Neural cell (in vitro differentiated cells): ENCODE results near the gene PHF24. TPM values are rescaled to one million over a fixed set of nuclear protein-coding genes. Genes with fewer than 3 reads are reported as not detected.

Source experiments
- H2AFZ ChIP-seq: fragments of 200-600, 300-800 bp; sonication (generic), shearing (Covaris generic); 2 replicates; pipeline ENCODE4 v1.6.0; 2014; ENCODE audit warnings: low read depth, mild to moderate bottlenecking, antibody characterized with exemption, low read length, moderate library complexity
- H3F3A ChIP-seq: fragments of 200-600 bp; shearing (Covaris generic); 2 replicates; pipeline ENCODE4 v1.6.1; 2016; ENCODE audit warnings: mild to moderate bottlenecking, moderate library complexity, mixed read lengths, antibody characterized with exemption, low read length; ENCODE audit not compliant: insufficient read depth, poor library complexity, severe bottlenecking
- H3K27ac ChIP-seq: fragments of 200-600, 300-800 bp; sonication (generic), shearing (Covaris generic); 2 replicates; pipeline ENCODE4 v1.5.1; 2014; ENCODE audit warnings: mild to moderate bottlenecking, low read length, moderate library complexity
- H3K27me3 ChIP-seq: fragments of 300-800, 200-600 bp; sonication (generic), shearing (Covaris generic); 2 replicates; pipeline ENCODE4 v1.6.0; 2014; ENCODE audit warnings: mild to moderate bottlenecking, low read depth, low read length, moderate library complexity; ENCODE audit not compliant: insufficient read depth
- H3K36me3 ChIP-seq: fragments of 300-800, 200-600 bp; sonication (generic), shearing (Covaris generic); 2 replicates; pipeline ENCODE4 v1.5.1; 2014; ENCODE audit warnings: mild to moderate bottlenecking, antibody characterized with exemption, low read length, moderate library complexity; ENCODE audit not compliant: insufficient read depth
- H3K4me2 ChIP-seq: fragments of 300-800, 200-600 bp; sonication (generic), shearing (Covaris generic); 2 replicates; pipeline ENCODE4 v1.6.0; 2014; ENCODE audit warnings: mild to moderate bottlenecking, low read length
- H3K4me3 ChIP-seq: fragments of 300-800, 200-600 bp; sonication (generic), shearing (Covaris generic); 2 replicates; pipeline ENCODE4 v1.5.1; 2014; ENCODE audit warnings: mild to moderate bottlenecking, low read length, moderate library complexity
- H3K79me2 ChIP-seq: fragments of 200-600 bp; shearing (Covaris generic); replicated peaks from 2 replicates; pipeline ENCODE4 v1.6.0; 2014; ENCODE audit warnings: mild to moderate bottlenecking, low read length, moderate library complexity; ENCODE audit not compliant: insufficient read depth
- H3K9ac ChIP-seq: fragments of 300-800, 200-600 bp; sonication (generic), shearing (Covaris generic); 2 replicates; pipeline ENCODE4 v1.6.1; 2016; ENCODE audit warnings: mild to moderate bottlenecking, low read length, mixed read lengths
- H3K9me2 ChIP-seq: fragments of 200-600 bp; shearing (Covaris generic); 2 replicates; pipeline ENCODE4 v1.6.1; 2016; ENCODE audit warnings: mild to moderate bottlenecking, low read length, mixed read lengths; ENCODE audit not compliant: insufficient read depth
- H3K9me3 ChIP-seq: fragments of 200-600, 300-800 bp; sonication (generic), shearing (Covaris generic); 2 replicates; pipeline ENCODE4 v1.6.1; 2016; ENCODE audit warnings: mild to moderate bottlenecking, mixed run types, low read length, moderate library complexity, mixed read lengths
- H4K20me1 ChIP-seq: fragments of 200-600 bp; shearing (Covaris generic); 2 replicates; pipeline ENCODE4 v1.6.1; 2016; ENCODE audit warnings: mild to moderate bottlenecking, mixed run types; ENCODE audit not compliant: insufficient read depth
- EP300 ChIP-seq: fragments of 450-650 bp; conservative IDR thresholded peaks from 2 replicates; pipeline ENCODE4 v1.6.1; 2014; ENCODE audit warnings: antibody characterized with exemption, mild to moderate bottlenecking, moderate library complexity; ENCODE audit not compliant: poor library complexity, severe bottlenecking
- EZH2 ChIP-seq: fragments of 200-600, 300-800 bp; shearing (Covaris generic), sonication (generic); IDR thresholded peaks from 2 replicates; pipeline ENCODE4 v1.6.1; 2014; ENCODE audit warnings: antibody characterized with exemption, low read length, borderline replicate concordance, mild to moderate bottlenecking; ENCODE audit not compliant: insufficient read depth, poor library complexity, severe bottlenecking
- MXI1 ChIP-seq: fragments of 450-650 bp; conservative IDR thresholded peaks from 2 replicates; pipeline ENCODE4 v1.6.1; 2014; ENCODE audit warnings: antibody characterized with exemption, mild to moderate bottlenecking; ENCODE audit not compliant: poor library complexity, severe bottlenecking
- POLR2AphosphoS5 ChIP-seq: IDR thresholded peaks from 2 replicates; pipeline ENCODE4 v1.6.1; 2012
- RAD21 ChIP-seq: fragments of 450-650 bp; conservative IDR thresholded peaks from 2 replicates; pipeline ENCODE4 v1.6.1; 2014; ENCODE audit warnings: antibody characterized with exemption, mild to moderate bottlenecking, moderate library complexity
- REST ChIP-seq: IDR thresholded peaks from 2 replicates; pipeline ENCODE4 v1.6.1; 2012; ENCODE audit warnings: borderline replicate concordance
- SMC3 ChIP-seq: fragments of 450-650 bp; conservative IDR thresholded peaks from 2 replicates; pipeline ENCODE4 v1.6.1; 2014; ENCODE audit warnings: antibody characterized with exemption, mild to moderate bottlenecking, moderate library complexity; ENCODE audit not compliant: poor library complexity
- TAF1 ChIP-seq: IDR thresholded peaks from 2 replicates; pipeline ENCODE4 v1.6.1; 2012; ENCODE audit warnings: low read depth
- polyA plus RNA-seq: library from polyadenylated mRNA; depleted of rRNA; stranded (reverse); fragments of >200 nt; gene quantifications from 2 replicates; pipeline ENCODE4 v1.2.3, GENCODE V29; 2014

The PHF24 gene
- polyA plus RNA-seq, 1 donor from 2014 or later: 2.4 TPM

- no peaks in the 10 kb centered on the region for H3K9me3 ChIP-seq
- no peaks in the 10 kb centered on the region for H4K20me1 ChIP-seq
- peak overlapping the region; percentile 100 for H3K9ac ChIP-seq
- no peaks in the 10 kb centered on the region for H3F3A ChIP-seq
- no peaks in the 10 kb centered on the region for H3K9me2 ChIP-seq
- H3K27me3 ChIP-seq: no peaks in the 10 kb centered on the region
- peak overlapping the region; percentile 31 for H2AFZ ChIP-seq
- H3K4me2 ChIP-seq: peak overlapping the region; percentile 100
- H3K4me3 ChIP-seq: peak overlapping the region; percentile 93
- H3K36me3 ChIP-seq: peaks cover 2% of the 10 kb centered on the region
- peak overlapping the region; percentile 99 for H3K27ac ChIP-seq
- peaks cover 44% of the 10 kb centered on the region for H3K79me2 ChIP-seq
- TF ChIP-seq MXI1 (peak; percentile 58), TAF1 (no peak), REST (peak; percentile 34), POLR2AphosphoS5 (peak; percentile 95)
Measured at GRCh38 chr9:34989946-34990635, 32.0 kb downstream of the PHF24 start.

- Histone ChIP-seq H3K9ac (peak overlapping the region; percentile 100), H4K20me1 (no peaks in the 10 kb centered on the region), H2AFZ (no peak overlapping the region), H3F3A (no peaks in the 10 kb centered on the region), H3K79me2 (peaks cover 47% of the 10 kb centered on the region), H3K9me2 (no peaks in the 10 kb centered on the region), H3K27me3 (no peaks in the 10 kb centered on the region), H3K4me3 (peak overlapping the region; percentile 93), H3K9me3 (no peaks in the 10 kb centered on the region), H3K4me2 (peak overlapping the region; percentile 100), H3K36me3 (peaks cover 9% of the 10 kb centered on the region), H3K27ac (peak overlapping the region; percentile 99)
- no peak for TF ChIP-seq TAF1
- no peak for TF ChIP-seq REST
- peak; percentile 56 for TF ChIP-seq MXI1
- TF ChIP-seq EZH2: no peak
- TF ChIP-seq POLR2AphosphoS5: peak; percentile 8
- TF ChIP-seq EP300: peak; percentile 11
- TF ChIP-seq RAD21: no peak
- TF ChIP-seq SMC3: no peak
Measured at GRCh38 chr9:34990908-34991606, 33.0 kb downstream of the PHF24 start.
